HG03378 (cell line): ENCODE results near the gene MESD.
"Not testable (repeated sequence)": the region's sequence is repeated elsewhere in the genome, so short reads cannot be mapped to it uniquely, and the experiment has no call there.

Source experiments
- ATAC-seq: cut with Tn5 transposase; IDR thresholded peaks from one replicate; pipeline ENCODE4 v1.9.1; 2021; ENCODE audit warnings: mild to moderate bottlenecking, moderate library complexity; ENCODE audit not compliant: unreplicated experiment

MESD gene

GRCh38 chr15:80966431-80967197 lies 23.0 kb downstream of the MESD start:
- ATAC-seq = no peak

GRCh38 chr15:80965454-80965853 lies 24.2 kb downstream of the MESD start:
- ATAC-seq = not testable (repeated sequence)

- no peak for ATAC-seq
Measured at GRCh38 chr15:80958818-80959495, 30.7 kb downstream of the MESD start.

GRCh38 chr15:80957976-80958375 lies 31.6 kb downstream of the MESD start:
- no peak for ATAC-seq

- no peak for ATAC-seq
Measured at GRCh38 chr15:80957556-80957955, 32.1 kb downstream of the MESD start.

- not testable (repeated sequence) for ATAC-seq
Measured at GRCh38 chr15:80955571-80956452, 33.8 kb downstream of the MESD start.

GRCh38 chr15:80953953-80954778 lies 35.5 kb downstream of the MESD start:
- no peak for ATAC-seq

GRCh38 chr15:80953001-80953952 lies 36.3 kb downstream of the MESD start:
- ATAC-seq = no peak

GRCh38 chr15:80951941-80952340 lies 37.7 kb downstream of the MESD start:
- no peak for ATAC-seq

GRCh38 chr15:80950291-80951078 lies 39.1 kb downstream of the MESD start:
- no peak for ATAC-seq

- no peak for ATAC-seq
Measured at GRCh38 chr15:80949756-80950155, 39.9 kb downstream of the MESD start.

GRCh38 chr15:80948651-80949292 lies 40.8 kb downstream of the MESD start:
- ATAC-seq = no peak

- no peak for ATAC-seq
Measured at GRCh38 chr15:80946576-80946975, 43.0 kb downstream of the MESD start.

- no peak for ATAC-seq
Measured at GRCh38 chr15:80945605-80946004, 44.0 kb downstream of the MESD start.

- no peak for ATAC-seq
Measured at GRCh38 chr15:80944818-80945217, 44.8 kb downstream of the MESD start.

- no peak for ATAC-seq
Measured at GRCh38 chr15:80942746-80943565, 46.7 kb downstream of the MESD start.

GRCh38 chr15:80942266-80942665 lies 47.4 kb downstream of the MESD start:
- no peak for ATAC-seq
